ENCODE results near the gene DDX53.

The DDX53 gene

DNA sequence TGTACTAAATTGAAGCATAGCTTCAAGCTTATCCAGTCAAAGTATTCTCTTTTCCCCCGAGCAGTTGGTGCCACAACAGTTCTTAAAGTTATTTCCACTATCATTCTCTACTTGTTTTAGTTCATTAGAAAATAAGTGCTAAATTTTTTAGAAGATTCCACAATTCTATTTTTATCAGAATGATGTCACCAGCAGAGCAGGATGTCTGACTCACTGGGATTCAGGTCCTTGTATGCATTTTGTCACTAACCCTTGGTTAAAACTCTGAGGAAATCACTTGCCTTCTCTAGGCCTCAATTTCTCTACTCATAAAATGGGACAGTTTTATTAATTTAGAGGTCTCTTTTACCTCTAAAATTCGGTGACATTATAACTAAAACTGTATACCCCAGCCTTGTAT, 3.4 kb downstream of the DDX53 start:
- TF ChIP-seq, protein P1, sequence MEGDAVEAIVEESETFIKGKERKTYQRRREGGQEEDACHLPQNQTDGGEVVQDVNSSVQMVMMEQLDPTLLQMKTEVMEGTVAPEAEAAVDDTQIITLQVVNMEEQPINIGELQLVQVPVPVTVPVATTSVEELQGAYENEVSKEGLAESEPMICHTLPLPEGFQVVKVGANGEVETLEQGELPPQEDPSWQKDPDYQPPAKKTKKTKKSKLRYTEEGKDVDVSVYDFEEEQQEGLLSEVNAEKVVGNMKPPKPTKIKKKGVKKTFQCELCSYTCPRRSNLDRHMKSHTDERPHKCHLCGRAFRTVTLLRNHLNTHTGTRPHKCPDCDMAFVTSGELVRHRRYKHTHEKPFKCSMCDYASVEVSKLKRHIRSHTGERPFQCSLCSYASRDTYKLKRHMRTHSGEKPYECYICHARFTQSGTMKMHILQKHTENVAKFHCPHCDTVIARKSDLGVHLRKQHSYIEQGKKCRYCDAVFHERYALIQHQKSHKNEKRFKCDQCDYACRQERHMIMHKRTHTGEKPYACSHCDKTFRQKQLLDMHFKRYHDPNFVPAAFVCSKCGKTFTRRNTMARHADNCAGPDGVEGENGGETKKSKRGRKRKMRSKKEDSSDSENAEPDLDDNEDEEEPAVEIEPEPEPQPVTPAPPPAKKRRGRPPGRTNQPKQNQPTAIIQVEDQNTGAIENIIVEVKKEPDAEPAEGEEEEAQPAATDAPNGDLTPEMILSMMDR (IDR thresholded peaks at IDR 0.05; ENCODE audit: borderline replicate concordance, insufficient read depth, low read depth, low read length), result no peak
- H3K4me3 ChIP-seq (ENCODE audit: low read depth, low read length), result no peak overlapping the region

DNA sequence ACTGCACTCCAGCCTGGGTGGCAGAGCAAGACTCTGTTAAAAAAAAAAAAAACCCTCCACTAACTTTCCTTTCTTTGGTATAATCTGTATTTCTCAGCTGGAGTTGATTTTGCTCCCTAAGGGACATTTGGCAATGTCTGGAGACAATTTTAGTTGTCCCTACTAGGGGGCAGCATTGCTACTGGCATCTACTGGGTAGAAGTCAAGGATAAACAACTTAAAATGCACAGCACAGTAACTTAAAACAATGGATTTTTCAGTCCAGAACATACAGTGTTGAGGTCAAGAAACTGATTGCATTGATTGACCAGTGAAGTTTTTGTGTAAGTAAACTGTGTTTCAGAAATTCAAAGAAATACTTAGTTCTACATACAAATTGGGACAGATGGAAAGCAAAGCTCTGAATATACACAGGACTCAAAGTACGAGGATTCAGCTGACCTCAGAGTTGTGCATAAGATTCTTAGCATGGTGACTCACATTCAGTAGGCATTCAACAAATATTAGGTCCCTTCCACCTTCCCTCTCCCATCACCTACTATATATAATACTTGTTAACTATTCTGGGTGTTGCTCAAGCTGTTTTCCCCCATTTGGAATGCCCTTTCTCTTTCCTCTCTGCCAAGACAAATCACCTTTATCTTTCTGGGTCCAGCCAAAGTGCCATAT, 8.8 kb downstream of the DDX53 start:
- TF ChIP-seq, protein P1 (IDR thresholded peaks at IDR 0.05; ENCODE audit: borderline replicate concordance, insufficient read depth, low read depth, low read length), result peak; percentile 43; the same call in 1 of the 2 replicates

DNA sequence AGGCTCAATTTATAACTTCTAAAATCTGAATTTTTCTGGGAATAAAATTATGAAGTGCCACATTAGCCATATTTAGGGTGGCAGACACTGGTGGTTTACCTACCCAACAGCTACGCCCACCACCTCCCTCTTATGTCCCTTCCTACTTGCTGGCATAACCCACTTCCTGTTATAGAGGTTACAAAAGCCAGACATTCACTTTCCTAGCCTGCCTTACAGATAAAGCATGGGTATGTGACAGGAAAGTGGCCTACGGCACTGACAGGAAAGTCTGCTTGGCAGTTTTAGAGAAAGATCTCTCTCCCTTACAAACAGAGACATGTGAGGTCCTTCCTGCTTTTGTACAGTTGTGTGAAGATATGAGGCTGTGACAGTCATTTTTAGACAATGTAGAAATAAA, 12.4 kb downstream of the DDX53 start:
- H3K4me3 ChIP-seq (ENCODE audit: low read depth, low read length), result no peak overlapping the region
- TF ChIP-seq, protein P1 (IDR thresholded peaks at IDR 0.05; ENCODE audit: borderline replicate concordance, insufficient read depth, low read depth, low read length), result no peak

More for the DNA sequence above, 8.8 kb downstream of the DDX53 start:
- no peak overlapping the region for H3K4me3 ChIP-seq (ENCODE audit: low read depth, low read length)

DNA sequence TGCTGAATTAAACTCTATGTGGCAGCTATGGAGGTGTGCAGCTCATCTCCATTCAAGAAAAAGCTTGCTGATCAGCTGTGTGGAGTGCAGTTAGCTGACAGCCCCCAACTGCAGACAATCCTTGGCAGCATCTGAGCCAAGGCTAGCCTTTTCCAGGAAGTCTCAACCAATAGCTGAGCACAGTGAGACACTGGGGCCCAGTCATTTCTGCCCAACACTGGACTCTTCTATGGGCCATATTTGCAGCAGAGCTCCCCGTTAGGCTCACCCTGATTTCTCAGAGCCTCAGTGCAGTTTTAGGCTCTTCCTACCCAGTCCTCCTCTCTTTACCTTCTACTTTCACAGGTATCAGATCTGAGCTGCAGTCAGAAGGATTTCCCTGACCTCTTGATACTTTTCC, 12.9 kb downstream of the DDX53 start:
- TF ChIP-seq, protein P1 (IDR thresholded peaks at IDR 0.05; ENCODE audit: borderline replicate concordance, insufficient read depth, low read depth, low read length), result no peak
- no peak overlapping the region for H3K4me3 ChIP-seq (ENCODE audit: low read depth, low read length)

DNA sequence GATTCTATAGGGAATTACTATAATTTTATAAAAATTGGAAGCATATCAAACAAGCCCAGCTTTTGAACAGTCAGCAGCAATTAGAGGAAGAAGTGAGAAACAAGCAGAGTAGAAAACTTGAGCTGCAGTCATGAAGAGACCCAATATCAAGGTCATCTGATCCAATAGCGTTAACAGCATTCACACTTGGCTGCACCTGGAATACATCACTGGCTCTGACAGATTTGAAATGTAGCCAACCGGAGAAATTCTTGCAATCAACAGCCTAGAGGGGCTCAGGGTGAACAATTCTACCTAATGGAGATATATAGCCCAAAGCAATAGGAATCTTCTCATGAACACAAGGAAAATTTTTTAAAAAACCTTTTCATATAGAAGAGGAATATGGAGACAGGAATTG, 13.6 kb downstream of the DDX53 start:
- H3K4me3 ChIP-seq (ENCODE audit: low read depth, low read length), result no peak overlapping the region
- TF ChIP-seq, protein P1 (IDR thresholded peaks at IDR 0.05; ENCODE audit: borderline replicate concordance, insufficient read depth, low read depth, low read length), result no peak

DNA sequence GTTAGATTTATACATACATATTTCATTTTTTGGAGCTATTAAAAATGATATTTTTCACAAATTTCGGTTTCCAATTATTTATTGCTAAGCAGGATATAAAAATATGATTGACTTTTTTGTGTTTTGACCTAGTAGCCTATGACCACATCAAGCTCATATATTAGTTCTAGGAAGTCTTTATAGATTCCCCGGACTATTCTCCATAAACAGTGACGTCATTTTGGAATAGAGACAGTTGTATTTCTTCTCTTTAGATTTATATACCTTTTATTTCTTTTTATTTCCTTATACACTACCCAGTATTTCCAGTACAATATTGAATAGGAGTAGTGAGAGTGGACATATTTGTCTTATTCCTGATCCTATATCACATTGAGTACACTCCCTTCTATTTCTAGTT, 31.8 kb downstream of the DDX53 start:
- TF ChIP-seq, protein P1 (IDR thresholded peaks at IDR 0.05; ENCODE audit: borderline replicate concordance, insufficient read depth, low read depth, low read length), result no peak
- no peak overlapping the region for H3K4me3 ChIP-seq (ENCODE audit: low read depth, low read length)

DNA sequence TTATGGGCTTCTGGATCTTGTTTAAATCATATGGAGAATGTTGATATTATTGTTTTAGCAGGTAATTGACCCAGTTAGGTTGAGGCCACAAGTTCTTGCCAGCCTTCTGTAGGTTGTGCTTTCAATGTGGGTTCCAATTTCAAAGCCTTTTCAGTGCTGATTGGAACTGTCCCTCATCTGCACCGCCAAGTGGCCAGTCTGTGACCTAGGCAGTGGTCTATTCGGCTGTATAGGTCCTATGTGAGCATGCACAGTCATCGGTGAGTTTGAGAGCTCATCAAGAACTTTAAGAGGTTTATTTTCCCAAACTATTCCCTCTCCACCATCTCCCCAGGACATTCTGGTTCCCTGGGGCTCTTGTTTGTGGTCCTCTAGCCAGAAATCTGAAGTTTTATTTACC, 35.7 kb downstream of the DDX53 start:
- H3K4me3 ChIP-seq (ENCODE audit: low read depth, low read length), result no peak overlapping the region
- TF ChIP-seq, protein P1 (IDR thresholded peaks at IDR 0.05; ENCODE audit: borderline replicate concordance, insufficient read depth, low read depth, low read length), result no peak

Data from GM12875 (cell line).